GM21360 (cell line): ENCODE measurements around the gene SLC8A1.
A peak's percentile ranks its signal among the peaks of the same experiment; 100 is the strongest.

Experiments
- ATAC-seq: cut with Tn5 transposase; IDR thresholded peaks from one replicate; pipeline ENCODE4 v1.9.1; 2021; ENCODE audit warnings: mild to moderate bottlenecking, moderate library complexity; ENCODE audit not compliant: unreplicated experiment

SLC8A1 gene

GRCh38 chr2:40458271-40458794 lies 6.4 kb upstream of the SLC8A1 start:
- ATAC-seq = no peak

GRCh38 chr2:40457837-40458236 lies 5.9 kb upstream of the SLC8A1 start:
- ATAC-seq = no peak

GRCh38 chr2:40457366-40457765 lies 5.5 kb upstream of the SLC8A1 start:
- no peak for ATAC-seq

DNA sequence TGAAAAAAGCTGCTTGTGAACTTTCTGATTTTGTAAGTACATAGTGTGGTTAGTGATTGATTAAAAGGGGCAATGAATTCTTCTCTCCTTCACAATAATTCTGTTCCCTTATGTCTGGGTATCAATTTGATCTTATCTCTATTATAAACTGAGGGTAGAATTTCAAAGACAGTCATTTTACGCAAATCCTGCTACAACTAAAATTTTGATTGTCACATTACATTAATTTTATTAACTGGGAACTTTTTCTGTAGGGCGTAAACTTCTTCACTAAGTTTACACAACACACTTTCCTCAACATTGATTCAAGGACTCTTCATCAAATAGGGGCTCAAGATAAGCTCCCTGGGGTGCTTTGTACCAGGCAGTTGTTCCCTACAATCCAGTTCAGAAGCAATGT lies 5.0 kb upstream of the SLC8A1 start:
- no peak for ATAC-seq

- no peak for ATAC-seq
Observed at GRCh38 chr2:40455661-40456060, 3.8 kb upstream of the SLC8A1 start.

DNA sequence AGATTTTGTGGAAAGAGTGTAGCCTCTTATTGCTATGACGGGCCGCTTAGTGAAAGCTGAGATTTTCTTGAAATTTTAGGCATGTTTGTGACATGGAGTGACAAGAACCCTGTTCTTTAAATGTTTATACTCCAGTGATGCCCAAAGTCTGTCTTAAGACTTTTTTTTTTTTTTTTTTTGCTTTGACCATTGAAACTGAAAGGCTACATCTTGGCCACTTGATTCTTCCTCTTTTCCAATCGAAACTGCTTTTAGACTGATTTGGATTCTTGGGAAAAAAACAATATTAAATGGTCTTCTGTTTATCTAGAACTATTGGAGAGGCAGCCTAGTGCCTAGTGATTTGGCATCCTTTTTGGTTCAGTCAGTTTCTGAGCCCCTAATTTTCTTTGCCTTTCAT lies 2.4 kb upstream of the SLC8A1 start:
- no peak for ATAC-seq

DNA sequence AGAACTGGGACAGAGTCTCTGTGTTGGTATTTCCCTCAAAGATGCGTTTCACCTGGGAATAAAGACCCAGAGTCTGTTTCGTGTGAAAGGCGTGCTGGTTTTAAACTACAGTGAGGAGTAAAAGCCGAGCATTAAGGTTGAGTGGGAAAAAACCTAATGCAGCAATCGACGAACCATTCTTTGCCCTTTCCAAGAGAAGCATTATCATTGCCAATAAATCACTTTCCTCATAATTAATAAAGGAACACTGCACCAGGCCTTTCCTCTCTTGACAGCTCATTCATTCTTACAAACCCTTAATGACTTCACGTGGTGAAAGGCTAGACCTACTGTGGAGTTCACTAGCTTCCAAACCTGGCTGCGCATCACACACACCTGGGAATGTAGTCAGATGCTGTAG lies 896 bp upstream of the SLC8A1 start:
- no peak for ATAC-seq

- no peak for ATAC-seq
Observed at GRCh38 chr2:40450796-40451430, 977 bp downstream of the SLC8A1 start.

DNA sequence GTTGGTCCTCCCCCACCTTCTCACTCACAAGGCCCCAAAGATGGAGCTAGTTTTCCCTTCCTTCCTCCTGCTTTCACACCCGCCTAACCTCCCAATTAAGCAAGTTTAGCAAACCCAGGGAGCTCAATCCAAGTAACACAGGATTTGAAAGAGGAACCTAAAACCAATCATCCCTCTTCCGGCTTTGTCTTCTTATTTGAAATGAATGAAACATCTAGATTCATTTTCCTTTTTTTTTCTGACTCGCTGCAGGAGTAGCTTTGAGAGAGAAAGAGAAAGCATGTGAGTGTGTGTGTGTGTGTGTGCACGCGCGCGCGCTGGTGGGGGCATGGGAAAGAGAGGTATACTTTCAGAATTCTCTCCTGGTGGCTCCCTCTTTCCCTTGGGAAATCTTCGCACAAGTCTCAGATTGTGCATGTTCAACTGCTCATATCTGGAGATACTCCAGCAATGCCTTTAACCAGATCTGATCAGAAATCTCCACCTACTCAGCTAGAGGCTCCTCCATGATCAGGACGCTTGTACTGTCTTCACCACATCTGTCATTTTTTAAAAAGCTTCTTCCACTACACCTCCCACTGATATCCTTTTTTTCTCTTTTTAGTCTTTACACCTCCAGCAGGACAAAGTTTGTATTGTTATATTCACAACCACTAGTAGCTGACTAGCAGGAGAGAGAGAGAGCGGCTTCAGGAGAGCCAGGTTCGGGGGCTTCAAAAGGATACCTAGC lies 1.7 kb downstream of the SLC8A1 start:
- ATAC-seq = no peak

DNA sequence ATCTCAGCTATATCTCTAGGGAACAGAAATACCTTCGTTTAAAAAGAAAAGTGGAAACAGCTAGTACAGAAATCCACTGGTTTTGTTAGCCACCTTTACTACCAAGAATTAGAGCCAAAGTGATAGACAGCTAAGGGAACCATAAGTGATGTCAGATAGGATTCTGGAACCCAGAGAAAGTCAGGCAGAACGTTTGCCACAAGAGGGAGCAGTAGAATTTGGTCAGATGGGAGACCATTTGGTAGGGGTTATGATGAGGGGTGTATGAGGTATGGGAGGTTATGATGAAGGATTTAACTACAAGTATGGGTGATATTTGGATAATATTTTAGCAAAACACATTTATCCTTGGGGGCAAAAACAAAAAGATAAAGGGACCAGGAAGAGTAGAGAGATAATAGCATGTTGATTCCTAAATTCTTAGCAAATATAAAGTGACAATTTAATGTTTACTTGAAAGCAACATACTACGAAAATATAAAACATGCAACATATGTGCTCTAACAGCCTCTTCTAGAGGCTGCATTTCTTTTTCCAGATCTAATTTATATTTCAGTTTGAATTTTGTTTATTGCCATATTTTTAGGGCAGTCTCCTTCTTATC lies 3.3 kb downstream of the SLC8A1 start:
- ATAC-seq = peak; percentile 38

- no peak for ATAC-seq
Observed at GRCh38 chr2:40445467-40445866, 6.4 kb downstream of the SLC8A1 start.

GRCh38 chr2:40440835-40441234 lies 11.1 kb downstream of the SLC8A1 start:
- ATAC-seq = no peak

DNA sequence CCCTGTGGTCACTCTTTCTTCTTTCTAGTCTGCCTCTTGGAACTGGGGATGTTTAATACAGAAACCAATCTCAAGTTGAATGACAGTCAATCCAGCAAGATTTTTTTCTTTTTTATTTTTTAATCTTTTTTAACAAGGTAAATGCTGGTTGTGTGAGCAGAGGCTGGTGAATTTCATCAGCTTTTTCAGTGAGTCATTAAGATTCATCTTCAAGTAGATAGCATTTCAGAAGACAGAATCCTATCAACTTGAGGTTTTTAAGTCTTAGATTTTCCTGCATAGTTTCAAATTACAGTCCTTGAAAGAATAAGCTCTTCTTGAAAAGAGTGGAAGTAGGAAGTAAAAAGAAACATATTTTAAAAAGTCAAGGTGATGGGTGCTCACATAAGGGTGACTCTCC lies 12.4 kb downstream of the SLC8A1 start:
- no peak for ATAC-seq

DNA sequence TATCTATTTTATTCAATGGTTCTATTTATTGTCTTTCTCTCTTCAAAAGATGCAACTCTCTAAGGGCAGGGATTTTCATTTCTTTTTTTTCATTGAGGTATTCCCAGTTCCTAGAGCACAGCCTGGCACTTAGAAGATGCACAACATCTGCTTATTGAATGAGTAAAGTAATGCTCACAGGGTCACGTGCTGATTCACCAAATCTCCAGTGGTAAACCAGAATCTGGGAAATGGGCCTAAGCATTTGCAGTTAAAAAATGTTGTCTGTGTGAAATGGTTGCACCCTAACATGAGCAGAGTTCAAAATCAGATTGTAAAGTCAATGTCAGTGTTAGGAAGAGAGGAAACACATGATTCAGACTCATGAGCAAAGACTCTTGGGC lies 15.8 kb downstream of the SLC8A1 start:
- ATAC-seq = no peak

GRCh38 chr2:40435426-40436092 lies 16.3 kb downstream of the SLC8A1 start:
- no peak for ATAC-seq

- ATAC-seq = no peak
Observed at GRCh38 chr2:40434731-40435271, 17.1 kb downstream of the SLC8A1 start.

DNA sequence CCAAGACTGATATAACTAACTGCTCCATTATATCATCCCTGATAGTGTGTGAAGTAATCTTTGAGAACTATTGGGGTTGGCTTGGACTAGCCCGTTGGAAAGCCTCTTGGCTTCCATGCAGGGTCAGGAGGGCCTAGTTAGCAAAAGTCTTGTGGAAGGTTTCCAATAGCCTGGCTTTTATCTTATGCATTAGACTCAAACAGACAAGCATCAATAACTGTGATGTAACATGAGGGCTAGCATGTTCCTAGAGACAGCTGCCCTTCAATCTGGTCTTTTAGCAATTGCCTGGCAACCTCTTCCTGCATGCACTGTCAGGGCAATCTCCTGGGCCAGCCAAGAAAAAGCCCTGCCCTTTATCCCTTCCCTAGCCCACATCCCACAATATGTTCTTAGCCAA lies 18.2 kb downstream of the SLC8A1 start:
- no peak for ATAC-seq

GRCh38 chr2:40432921-40433483 lies 18.9 kb downstream of the SLC8A1 start:
- ATAC-seq = no peak

GRCh38 chr2:40431600-40431955 lies 20.3 kb downstream of the SLC8A1 start:
- ATAC-seq = no peak

DNA sequence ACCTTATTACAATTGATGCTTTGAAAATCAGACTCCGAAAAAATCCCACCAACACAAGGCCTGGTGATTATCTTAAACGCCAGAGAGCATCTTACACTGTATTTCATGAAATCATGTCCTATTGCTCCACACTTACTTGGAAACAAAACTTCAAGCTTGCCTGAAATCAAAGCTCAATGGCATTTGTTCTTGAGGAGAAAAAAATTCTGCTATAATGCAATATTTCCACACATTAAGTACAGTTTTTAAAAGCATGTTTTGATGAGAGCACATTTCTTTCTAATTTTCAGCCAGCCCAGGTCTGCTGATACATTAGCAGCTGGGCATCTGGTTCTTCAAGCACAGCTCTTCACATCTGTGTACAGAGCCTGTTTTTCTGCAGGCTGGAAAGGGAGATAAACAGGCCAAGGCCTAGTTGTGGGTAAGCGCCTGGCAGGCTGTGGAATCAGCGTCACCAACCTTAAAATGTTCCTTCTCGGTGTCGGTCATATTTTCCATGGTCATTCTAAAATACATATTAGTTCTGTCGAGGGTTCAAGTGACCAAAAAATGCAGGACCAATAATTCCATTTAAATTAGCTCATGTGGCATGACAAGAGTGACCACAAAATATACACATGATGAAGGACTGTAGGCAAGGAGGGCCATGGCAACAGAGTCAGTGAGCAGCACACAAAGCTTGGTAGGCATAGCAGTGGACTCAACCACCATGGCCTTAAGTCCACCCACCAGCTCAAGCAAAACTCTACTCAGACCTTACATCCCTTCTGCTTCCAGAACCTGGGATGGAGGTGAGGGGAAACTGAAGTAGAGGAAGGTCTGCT lies 20.9 kb downstream of the SLC8A1 start:
- ATAC-seq = no peak
